Sigmoid colon (tissue), 4 donors: ENCODE data around the gene TRIO.

ENCODE experiments used
- CTCF ChIP-seq, 4 experiments: fragments of 450-650 bp in 3 of 4; fragments of 200-600 bp in 1 of 4; IDR thresholded peaks; one replicate each; pipeline ENCODE4 v1.5.1; 2016 to 2019; ENCODE audit warnings: antibody characterized with exemption in 4 of 4, mild to moderate bottlenecking in 3 of 4, moderate library complexity in 2 of 4
- EP300 ChIP-seq, 4 donors: sonication (generic); formaldehyde crosslinking; IDR thresholded peaks; one replicate each; pipeline ENCODE4 v1.6.1; 2017; ENCODE audit warnings: antibody characterized with exemption in 4 of 4
- POLR2A ChIP-seq, 2 donors: fragments of 450-650 bp; IDR thresholded peaks; one replicate each; pipeline ENCODE4 v1.6.1; 2016; ENCODE audit warnings: antibody characterized with exemption in 2 of 2, mild to moderate bottlenecking in 2 of 2, moderate library complexity in 2 of 2

GRCh38 chr5:14432931-14433589 is 289.9 kb downstream of the TRIO start:
- TF ChIP-seq EP300 (IDR thresholded peaks at IDR 0.05) (no peak), CTCF (IDR thresholded peaks at IDR 0.05) (no peak), POLR2A (IDR thresholded peaks at IDR 0.05) (no peak)
